CD14-positive monocyte (primary cell): ENCODE results near the gene TINAG. TPM values are rescaled to one million over a fixed set of nuclear protein-coding genes. Genes with fewer than 3 reads are reported as not detected.

Experiments
- DNase-seq, 3 donors: peaks; one replicate each; pipeline ENCODE4 v3.0.0-alpha.2; 2011 to 2022
- H2AFZ ChIP-seq: 2 replicates; pipeline ENCODE4 v1.6.0; 2012; ENCODE audit warnings: mild to moderate bottlenecking, low read depth, low read length, inconsistent platforms; ENCODE audit not compliant: insufficient read depth, poor library complexity, severe bottlenecking
- H3K27ac ChIP-seq, 2 donors: 1 replicate in 1 of 2; 2 replicates in 1 of 2; pipeline ENCODE4 v1.5.1; 2012 to 2013; ENCODE audit warnings: low read length in 2 of 2, control low read depth in 1 of 2, inconsistent platforms in 1 of 2, low read depth in 1 of 2, mild to moderate bottlenecking in 1 of 2
- H3K27me3 ChIP-seq, 2 donors: one replicate each; pipeline versions ENCODE4 v1.6.0 to v1.6.1; 2011 to 2013; ENCODE audit warnings: low read length in 2 of 2; ENCODE audit not compliant: control insufficient read depth in 2 of 2, insufficient read depth in 2 of 2
- H3K36me3 ChIP-seq, 2 donors: replicated peaks in 1 of 2; 1 replicate in 1 of 2; 2 replicates in 1 of 2; pipeline versions ENCODE4 v1.5.1 to v1.6.1; 2012 to 2013; ENCODE audit warnings: low read length in 2 of 2, control low read depth in 1 of 2, inconsistent platforms in 1 of 2, mild to moderate bottlenecking in 1 of 2; ENCODE audit not compliant: insufficient read depth in 2 of 2, control insufficient read depth in 1 of 2
- H3K4me1 ChIP-seq, 2 donors: 1 replicate in 1 of 2; 2 replicates in 1 of 2; pipeline versions ENCODE4 v1.5.1 to v1.6.1; 2012 to 2013; ENCODE audit warnings: low read length in 2 of 2, control low read depth in 1 of 2, inconsistent platforms in 1 of 2, mild to moderate bottlenecking in 1 of 2, moderate library complexity in 1 of 2; ENCODE audit not compliant: insufficient read depth in 2 of 2, control insufficient read depth in 1 of 2
- H3K4me2 ChIP-seq: replicated peaks from 2 replicates; pipeline ENCODE3; 2012; ENCODE audit warnings: low read length, moderate library complexity, mild to moderate bottlenecking; ENCODE audit not compliant: poor library complexity, severe bottlenecking; ENCODE audit errors: extremely low read depth
- H3K4me3 ChIP-seq, 3 experiments: fragments of 200-600 bp in 1 of 3; sonication (generic) in 1 of 3; replicated peaks in 1 of 3; 1 replicate in 2 of 3; 2 replicates in 1 of 3; pipeline ENCODE4 v1.5.1; 2011 to 2013; ENCODE audit warnings: low read length in 3 of 3, mild to moderate bottlenecking in 3 of 3, control low read depth in 2 of 3, low read depth in 2 of 3, inconsistent platforms in 1 of 3, moderate library complexity in 1 of 3
- H3K79me2 ChIP-seq: 2 replicates; pipeline ENCODE4 v1.6.0; 2012; ENCODE audit warnings: mild to moderate bottlenecking, control low read depth, inconsistent platforms, low read length, moderate library complexity; ENCODE audit not compliant: insufficient read depth
- H3K9ac ChIP-seq: 2 replicates; pipeline ENCODE4 v1.6.0; 2017; ENCODE audit warnings: low read length, mild to moderate bottlenecking; ENCODE audit not compliant: insufficient read depth, poor library complexity, severe bottlenecking
- H3K9me3 ChIP-seq, 2 donors: replicated peaks in 1 of 2; 1 replicate in 1 of 2; 2 replicates in 1 of 2; pipeline versions ENCODE4 v1.5.1 to v1.6.1; 2012 to 2013; ENCODE audit warnings: low read length in 2 of 2, control low read depth in 1 of 2; ENCODE audit not compliant: control insufficient read depth in 1 of 2, insufficient read depth in 1 of 2
- H4K20me1 ChIP-seq: 2 replicates; pipeline ENCODE4 v1.6.0; 2012; ENCODE audit warnings: mild to moderate bottlenecking, low read length, control low read depth, moderate library complexity; ENCODE audit not compliant: insufficient read depth
- H3K27ac Mint-ChIP-seq, 7 donors: one replicate each; pipeline ENCODE4 v1.8.0; 2020; ENCODE audit warnings: mild to moderate bottlenecking in 7 of 7, mixed read lengths in 7 of 7, moderate library complexity in 6 of 7, inconsistent platforms in 2 of 7
- H3K27me3 Mint-ChIP-seq, 3 donors: one replicate each; pipeline ENCODE4 v1.8.0; 2021 to 2022; ENCODE audit warnings: low read depth in 3 of 3, mild to moderate bottlenecking in 3 of 3, mixed read lengths in 3 of 3, moderate library complexity in 3 of 3, inconsistent platforms in 1 of 3
- H3K36me3 Mint-ChIP-seq, 2 donors: one replicate each; pipeline ENCODE4 v1.8.0; 2020; ENCODE audit warnings: mixed read lengths in 2 of 2, inconsistent platforms in 1 of 2, mild to moderate bottlenecking in 1 of 2
- H3K4me1 Mint-ChIP-seq: one replicate; pipeline ENCODE4 v1.8.0; 2020; ENCODE audit warnings: mild to moderate bottlenecking, mixed read lengths
- H3K4me3 Mint-ChIP-seq, 2 donors: one replicate each; pipeline ENCODE4 v1.8.0; 2020; ENCODE audit warnings: mild to moderate bottlenecking in 2 of 2, mixed read lengths in 2 of 2, moderate library complexity in 1 of 2
- H3K9me3 Mint-ChIP-seq, 7 donors: one replicate each; pipeline ENCODE4 v1.8.0; 2020 to 2022; ENCODE audit warnings: mixed read lengths in 7 of 7, mild to moderate bottlenecking in 6 of 7, moderate library complexity in 6 of 7, inconsistent platforms in 2 of 7
- whole genome bisulfite sequencing: methylation state at CpG from one replicate; pipeline ENCODE4 v1.1.5; 2013; ENCODE audit warnings: missing lambda C conversion rate; ENCODE audit not compliant: insufficient coverage; 5-methylcytosine and 5-hydroxymethylcytosine counted together
- intact Hi-C, 2 donors: fragments of 100-400 bp; cut with micrococcal nuclease; formaldehyde crosslinking; loops; one replicate each; pipeline versions ENCODE4 v1.15.0 to v1.15.1; 2023
- polyA plus RNA-seq, 3 donors: library from polyadenylated mRNA; depleted of rRNA in 1 of 3; unstranded in 2 of 3; stranded (reverse) in 1 of 3; fragments of 300-500 nt in 2 of 3; fragments of >200 nt in 1 of 3; fragmentation: Illumina TruSeq in 2 of 3; gene quantifications; 1 replicate in 2 of 3; 2 replicates in 1 of 3; pipeline ENCODE4 v1.2.3, GENCODE V29; 2012 to 2021
- TF ChIP-seq, protein P1 (sequence below): fragments of 200-600 bp; IDR thresholded peaks from one replicate; pipeline ENCODE4 v1.8.0; 2022; ENCODE audit warnings: antibody characterized with exemption, mild to moderate bottlenecking

The TINAG gene
- polyA plus RNA-seq, 3 donors, result not detected

DNA sequence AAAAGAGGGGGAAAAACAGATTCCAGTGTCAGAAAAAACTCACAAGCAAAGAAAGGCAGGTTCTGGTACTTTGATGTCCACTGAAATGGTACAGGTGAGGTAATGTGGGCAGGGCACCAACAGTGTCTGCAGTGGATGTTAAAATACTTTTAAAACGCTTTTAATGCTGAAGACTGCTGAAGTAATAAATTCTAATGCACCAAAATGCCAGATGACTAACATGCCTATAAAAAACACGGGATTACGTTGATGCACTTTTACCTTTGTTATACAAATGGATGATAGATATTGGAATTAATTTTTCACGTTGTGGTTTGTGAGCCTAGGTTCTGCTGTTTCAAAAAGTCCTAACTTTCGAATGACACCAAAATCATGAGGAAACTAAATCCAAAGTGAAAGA lies 83.3 kb downstream of the TINAG start:
- Mint-ChIP-seq H3K27ac (no peak overlapping the region), H3K4me3 (no peak overlapping the region), H3K9me3 (peaks cover 2 to 11% (median 5%) of the 10 kb centered on the region in 7 donors), H3K36me3 (no peaks in the 10 kb centered on the region), H3K4me1 (no peaks in the 10 kb centered on the region), H3K27me3 (no peaks in the 10 kb centered on the region)
- no peaks in the 10 kb centered on the region for H3K27me3 ChIP-seq
- no peak overlapping the region for H3K4me3 ChIP-seq
- WGBS, result 80% methylated on average over 1 of the region's 5 CpGs
- H3K4me2 ChIP-seq, result no peak overlapping the region
- no peak overlapping the region for H3K9ac ChIP-seq
- H3K79me2 ChIP-seq, result no peaks in the 10 kb centered on the region
- H3K4me1 ChIP-seq, result no peaks in the 10 kb centered on the region
- no peak overlapping the region for H2AFZ ChIP-seq
- TF ChIP-seq, protein P1, sequence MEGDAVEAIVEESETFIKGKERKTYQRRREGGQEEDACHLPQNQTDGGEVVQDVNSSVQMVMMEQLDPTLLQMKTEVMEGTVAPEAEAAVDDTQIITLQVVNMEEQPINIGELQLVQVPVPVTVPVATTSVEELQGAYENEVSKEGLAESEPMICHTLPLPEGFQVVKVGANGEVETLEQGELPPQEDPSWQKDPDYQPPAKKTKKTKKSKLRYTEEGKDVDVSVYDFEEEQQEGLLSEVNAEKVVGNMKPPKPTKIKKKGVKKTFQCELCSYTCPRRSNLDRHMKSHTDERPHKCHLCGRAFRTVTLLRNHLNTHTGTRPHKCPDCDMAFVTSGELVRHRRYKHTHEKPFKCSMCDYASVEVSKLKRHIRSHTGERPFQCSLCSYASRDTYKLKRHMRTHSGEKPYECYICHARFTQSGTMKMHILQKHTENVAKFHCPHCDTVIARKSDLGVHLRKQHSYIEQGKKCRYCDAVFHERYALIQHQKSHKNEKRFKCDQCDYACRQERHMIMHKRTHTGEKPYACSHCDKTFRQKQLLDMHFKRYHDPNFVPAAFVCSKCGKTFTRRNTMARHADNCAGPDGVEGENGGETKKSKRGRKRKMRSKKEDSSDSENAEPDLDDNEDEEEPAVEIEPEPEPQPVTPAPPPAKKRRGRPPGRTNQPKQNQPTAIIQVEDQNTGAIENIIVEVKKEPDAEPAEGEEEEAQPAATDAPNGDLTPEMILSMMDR, result no peak
- DNase-seq, result no peak
- peaks cover 0 to 8% of the 10 kb centered on the region in 2 donors for H3K9me3 ChIP-seq
- no peaks in the 10 kb centered on the region for H3K36me3 ChIP-seq
- no peak overlapping the region for H3K27ac ChIP-seq
- intact Hi-C loops, result no loop called here
- no peaks in the 10 kb centered on the region for H4K20me1 ChIP-seq

DNA sequence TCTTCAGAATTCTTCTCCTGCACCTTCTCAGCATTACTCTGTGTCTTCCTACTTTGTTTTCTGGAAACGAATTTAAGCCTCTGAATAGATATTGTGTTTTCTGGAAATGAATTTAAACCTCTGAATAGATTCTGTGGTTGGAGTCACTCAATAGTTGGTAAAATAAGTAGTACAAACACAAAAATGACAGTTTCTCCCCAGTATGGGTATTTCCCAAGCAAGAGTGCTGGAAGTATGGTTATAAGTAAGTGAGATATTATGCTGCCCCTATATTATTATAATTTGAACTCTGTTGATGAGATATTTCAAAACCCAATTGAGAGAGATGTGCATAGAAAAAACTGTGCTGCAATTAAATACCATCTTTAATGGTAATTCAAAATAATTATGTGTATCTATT lies 94.9 kb downstream of the TINAG start:
- no peaks in the 10 kb centered on the region for H3K36me3 Mint-ChIP-seq
- Histone ChIP-seq H3K9ac (no peak overlapping the region), H3K27me3 (no peaks in the 10 kb centered on the region), H3K36me3 (no peaks in the 10 kb centered on the region), H3K9me3 (no peaks in the 10 kb centered on the region), H4K20me1 (no peaks in the 10 kb centered on the region), H3K79me2 (no peaks in the 10 kb centered on the region), H2AFZ (no peak overlapping the region), H3K4me3 (no peak overlapping the region), H3K4me1 (no peaks in the 10 kb centered on the region), H3K27ac (no peak overlapping the region), H3K4me2 (no peak overlapping the region)
- WGBS, result no CpG with 5 or more reads among the region's 1 CpG
- H3K27me3 Mint-ChIP-seq, result no peaks in the 10 kb centered on the region
- intact Hi-C loops, result no loop called here
- TF ChIP-seq, protein P1, result no peak
- peaks cover 0 to 4% (median 3%) of the 10 kb centered on the region in 7 donors for H3K9me3 Mint-ChIP-seq
- no peak overlapping the region for H3K4me3 Mint-ChIP-seq
- H3K4me1 Mint-ChIP-seq, result no peaks in the 10 kb centered on the region
- no peak for DNase-seq
- no peak overlapping the region for H3K27ac Mint-ChIP-seq
